Left colon (tissue), 2 donors: ENCODE measurements around the gene CEP97. TPM values are rescaled to one million over a fixed set of nuclear protein-coding genes. Genes with fewer than 3 reads are reported as not detected.

Source experiments
- ATAC-seq: fragments of 200-7000 bp; cut with Tn5 transposase; one replicate; pipeline ENCODE4 v1.9.1; 2020; ENCODE audit warnings: mild to moderate bottlenecking, moderate library complexity
- DNase-seq, 2 donors: peaks; one replicate each; pipeline ENCODE4 v3.0.0-alpha.2; 2020
- intact Hi-C, 2 donors: fragments of 100-400 bp; cut with DNase I in 1 of 2; cut with micrococcal nuclease in 1 of 2; formaldehyde crosslinking; loops; one replicate each; pipeline versions ENCODE4 v1.11.2 to v1.14.0; 2022; cut with DNase I, micrococcal nuclease
- total RNA-seq, 2 donors: library from RNA; stranded (reverse); fragmentation: NEBNext Ultra II Directional; extraction: Animal tissue kit (Norgen Biotek cat#: 25700); gene quantifications; one replicate each; pipeline ENCODE4 v1.2.1, GENCODE V29; 2021
- donor health status: DM: no; HTN: no; CAD: no.
- donor health status: DM: yes; HTN: yes; CAD: no.

CEP97 gene
- total RNA-seq, 2 donors from 2014 or later: 4.3 to 5.1 TPM

- DNase-seq: no peak
- intact Hi-C loops: loop anchor here (2.0 to 10.0 kb wide), 3 partner anchors 417 to 727 kb away; no protein-coding TSS in a partner anchor
- no peak for ATAC-seq
Observed at GRCh38 chr3:101807888-101808287, 83.5 kb downstream of the CEP97 start.

- ATAC-seq (peak; percentile 69), DNase-seq (peak in 1 of 2 donors; percentile 31)
- intact Hi-C loops: loop anchor here (2.0 to 10.0 kb wide), 5 partner anchors 43 to 725 kb away; no protein-coding TSS in a partner anchor
Observed at GRCh38 chr3:101809178-101810021, 85.0 kb downstream of the CEP97 start.

GRCh38 chr3:101810022-101810418 is 85.6 kb downstream of the CEP97 start:
- no peak for ATAC-seq
- DNase-seq: no peak
- intact Hi-C loops: loop anchor here in 1 of 2 donors (5.0 to 10.0 kb wide), 2 partner anchors 42 to 275 kb away; no protein-coding TSS in a partner anchor

- DNase-seq: no peak
Observed at GRCh38 chr3:101811875-101812274, 87.5 kb downstream of the CEP97 start.

GRCh38 chr3:101812895-101813294 is 88.5 kb downstream of the CEP97 start:
- DNase-seq: no peak
- no peak for ATAC-seq
- intact Hi-C loops: loop anchor here in 1 of 2 donors (5.0 to 10.0 kb wide), 2 partner anchors 39 to 272 kb away; no protein-coding TSS in a partner anchor

More at GRCh38 chr3:101811875-101812274, 87.5 kb downstream of the CEP97 start:
- intact Hi-C loops: loop anchor here in 1 of 2 donors (5.0 to 10.0 kb wide), 2 partner anchors 40 to 273 kb away; no protein-coding TSS in a partner anchor
- ATAC-seq: no peak

- DNase-seq (no peak), ATAC-seq (peak; percentile 58)
- intact Hi-C loops: loop anchor here in 1 of 2 donors (5.0 to 10.0 kb wide), 2 partner anchors 38 to 271 kb away; no protein-coding TSS in a partner anchor
Observed at GRCh38 chr3:101813817-101814440, 89.5 kb downstream of the CEP97 start.

GRCh38 chr3:101814835-101815234 is 90.4 kb downstream of the CEP97 start:
- no peak for DNase-seq
- ATAC-seq: peak; percentile 41
- intact Hi-C loops: loop anchor here in 1 of 2 donors (5.0 to 10.0 kb wide), 2 partner anchors 37 to 270 kb away; no protein-coding TSS in a partner anchor

GRCh38 chr3:101816215-101817149 is 92.1 kb downstream of the CEP97 start:
- intact Hi-C loops: loop anchor here in 1 of 2 donors (10.0 kb wide), 1 partner anchor 268 kb away; no protein-coding TSS in a partner anchor
- no peak for DNase-seq
- no peak for ATAC-seq

GRCh38 chr3:101817992-101818391 is 93.6 kb downstream of the CEP97 start:
- DNase-seq (no peak), ATAC-seq (no peak)
- intact Hi-C loops: loop anchor here in 1 of 2 donors (10.0 kb wide), 1 partner anchor 267 kb away; no protein-coding TSS in a partner anchor

- intact Hi-C loops: loop anchor here in 1 of 2 donors (10.0 kb wide), 1 partner anchor 265 kb away; no protein-coding TSS in a partner anchor
- ATAC-seq: no peak
- no peak for DNase-seq
Observed at GRCh38 chr3:101819649-101820206, 95.3 kb downstream of the CEP97 start.

Other genes with a start within 250 kb of the CEP97 start
- 10 to 100 TPM in 1 of 2 donors, 1 to 10 TPM in 1; 8.8 to 10.1 TPM for gene SENP7, start 211.4 kb upstream of the CEP97 start, total RNA-seq
- 10 to 100 TPM; 15.9 to 20.1 TPM for gene TRMT10C, start 162.7 kb upstream of the CEP97 start, total RNA-seq
- gene PCNP, start 150.4 kb upstream of the CEP97 start, total RNA-seq: 10 to 100 TPM; 87.2 to 99.6 TPM
- gene ZBTB11, start 47.5 kb upstream of the CEP97 start, total RNA-seq: 10 to 100 TPM; 11.5 to 13.2 TPM
- gene RPL24, start 37.9 kb upstream of the CEP97 start, total RNA-seq: 100 to 1,000 TPM; 718 to 735 TPM
- 1 to 10 TPM; 2.7 to 5.4 TPM for gene NXPE3, start 54.6 kb downstream of the CEP97 start, total RNA-seq
- gene NFKBIZ, start 124.9 kb downstream of the CEP97 start, total RNA-seq: 100 to 1,000 TPM in 1 of 2 donors, 10 to 100 TPM in 1; 86.5 to 170 TPM